GM19438 (cell line): Measurements from ENCODE around the gene ID3.

ENCODE experiments used
- ATAC-seq: cut with Tn5 transposase; IDR thresholded peaks from one replicate; pipeline ENCODE4 v1.9.1; 2021; ENCODE audit warnings: low read depth; ENCODE audit not compliant: unreplicated experiment

Gene ID3

GRCh38 chr1:23559136-23559984 is at the start of gene ID3:
TSS of gene ID3 (minus strand) at chr1:23559501. CDS start at chr1:23559426, 75 bp downstream.
- peak; percentile 36 for ATAC-seq

- no peak for ATAC-seq
Observed at GRCh38 chr1:23607944-23608343, 48.6 kb upstream of the ID3 start.

- ATAC-seq, result no peak
Observed at GRCh38 chr1:23601968-23602876, 42.9 kb upstream of the ID3 start.

GRCh38 chr1:23601135-23601967 is 42.0 kb upstream of the ID3 start:
- no peak for ATAC-seq

GRCh38 chr1:23600283-23600682 is 41.0 kb upstream of the ID3 start:
- no peak for ATAC-seq

- no peak for ATAC-seq
Observed at GRCh38 chr1:23599125-23599524, 39.8 kb upstream of the ID3 start.

GRCh38 chr1:23598424-23598823 is 39.1 kb upstream of the ID3 start:
- ATAC-seq, result no peak

GRCh38 chr1:23597635-23598388 is 38.5 kb upstream of the ID3 start:
- ATAC-seq, result no peak

GRCh38 chr1:23596382-23597358 is 37.4 kb upstream of the ID3 start:
- no peak for ATAC-seq

GRCh38 chr1:23594927-23595353 is 35.6 kb upstream of the ID3 start:
- ATAC-seq, result no peak

GRCh38 chr1:23594149-23594907 is 35.0 kb upstream of the ID3 start:
- ATAC-seq, result no peak

- ATAC-seq, result no peak
Observed at GRCh38 chr1:23593556-23594148, 34.4 kb upstream of the ID3 start.

- ATAC-seq, result no peak
Observed at GRCh38 chr1:23593042-23593521, 33.8 kb upstream of the ID3 start.

GRCh38 chr1:23592209-23592892 is 33.0 kb upstream of the ID3 start:
- no peak for ATAC-seq

GRCh38 chr1:23591460-23592208 is 32.3 kb upstream of the ID3 start:
- no peak for ATAC-seq
